H1 (cell line): Measurements from ENCODE around the gene DIP2C. TPM values are rescaled to one million over a fixed set of nuclear protein-coding genes. Genes with fewer than 3 reads are reported as not detected.

ENCODE experiments used
- CTCF ChIA-PET: fragments of 300-600 bp; sonication (Branson Sonifier 250); formaldehyde crosslinking; loops from one replicate; lab custom pipeline; 2021; ENCODE audit not compliant: partially characterized antibody; lab: Charles Lee
- POLR2A ChIA-PET: fragments of 300-600 bp; sonication (Branson Sonifier 250); formaldehyde crosslinking; loops from one replicate; lab custom pipeline; 2021; ENCODE audit warnings: inconsistent platforms; ENCODE audit not compliant: partially characterized antibody; lab: Charles Lee
- DNase-seq, 2 experiments: peaks; one replicate each; pipeline versions ENCODE4 v3.0.0 to v3.0.0-alpha.2; 2010 to 2022; ENCODE audit warnings: low spot score in 2 of 2, low read depth in 1 of 2, mixed read lengths in 1 of 2
- FAIRE-seq: peaks from 2 replicates; lab custom pipeline; 2011; peaks lifted over from hg19 to GRCh38; lab: Jason Lieb, UNC
- H2AFZ ChIP-seq: 2 replicates; pipeline ENCODE4 v1.8.1; 2012; ENCODE audit warnings: low read length, inconsistent platforms
- H2AK5ac ChIP-seq: 2 replicates; pipeline ENCODE4 v1.6.1; 2013; ENCODE audit warnings: low read depth, low read length
- H2BK120ac ChIP-seq: replicated peaks from 2 replicates; pipeline ENCODE3; 2013; ENCODE audit warnings: low read depth, low read length, inconsistent platforms
- H2BK12ac ChIP-seq: 2 replicates; pipeline ENCODE4 v1.6.1; 2013; ENCODE audit warnings: low read depth, low read length
- H2BK15ac ChIP-seq: 2 replicates; pipeline ENCODE4 v1.6.1; 2013; ENCODE audit warnings: low read length
- H2BK20ac ChIP-seq: 2 replicates; pipeline ENCODE4 v1.6.1; 2013; ENCODE audit warnings: low read length
- H2BK5ac ChIP-seq: 2 replicates; pipeline ENCODE4 v1.6.1; 2013; ENCODE audit warnings: low read depth, low read length
- H3K14ac ChIP-seq: 2 replicates; pipeline ENCODE4 v1.6.1; 2013; ENCODE audit warnings: inconsistent platforms; ENCODE audit not compliant: insufficient read length
- H3K18ac ChIP-seq: 2 replicates; pipeline ENCODE4 v1.6.1; 2013; ENCODE audit warnings: low read length; ENCODE audit errors: extremely low read depth
- H3K23ac ChIP-seq: 2 replicates; pipeline ENCODE4 v1.6.1; 2013; ENCODE audit warnings: inconsistent platforms; ENCODE audit not compliant: insufficient read length
- H3K23me2 ChIP-seq: 2 replicates; pipeline ENCODE4 v1.6.1; 2013; ENCODE audit warnings: low read depth, low read length
- H3K27ac ChIP-seq: 2 replicates; pipeline ENCODE4 v1.6.1; 2011; ENCODE audit warnings: low read depth, low read length, inconsistent platforms
- H3K27me3 ChIP-seq, 4 experiments: replicated peaks in 1 of 4; 1 replicate in 1 of 4; 2 replicates in 3 of 4; pipeline versions ENCODE4 v1.6.1 to v1.8.1; 2011 to 2013; ENCODE audit warnings: low read length in 3 of 4, mild to moderate bottlenecking in 3 of 4, inconsistent platforms in 2 of 4, mixed read lengths in 2 of 4, moderate library complexity in 1 of 4; ENCODE audit not compliant: control insufficient read depth in 3 of 4, insufficient read depth in 3 of 4; ENCODE audit errors: extremely low read depth in 1 of 4
- H3K36me3 ChIP-seq, 4 experiments: 2 replicates each; pipeline versions ENCODE4 v1.6.1 to v1.8.1; 2011 to 2013; ENCODE audit warnings: mild to moderate bottlenecking in 4 of 4, low read length in 3 of 4, moderate library complexity in 2 of 4, control low read depth in 1 of 4, inconsistent platforms in 1 of 4; ENCODE audit not compliant: insufficient read depth in 4 of 4, control insufficient read depth in 2 of 4
- H3K4ac ChIP-seq: replicated peaks from 2 replicates; pipeline ENCODE3; 2013; ENCODE audit warnings: low read length, low read depth, mixed read lengths, inconsistent platforms; ENCODE audit not compliant: insufficient read length
- H3K4me1 ChIP-seq, 4 experiments: replicated peaks in 1 of 4; 1 replicate in 1 of 4; 2 replicates in 3 of 4; pipeline versions ENCODE4 v1.6.1 to v1.8.1; 2011 to 2013; ENCODE audit warnings: low read length in 3 of 4, inconsistent platforms in 2 of 4, mixed read lengths in 1 of 4; ENCODE audit not compliant: insufficient read depth in 4 of 4, control insufficient read depth in 3 of 4
- H3K4me2 ChIP-seq, 2 experiments: 2 replicates each; pipeline versions ENCODE4 v1.6.1 to v1.8.1; 2011 to 2013; ENCODE audit warnings: low read depth in 2 of 2, low read length in 2 of 2, control low read depth in 1 of 2, inconsistent platforms in 1 of 2, mild to moderate bottlenecking in 1 of 2; ENCODE audit not compliant: insufficient read depth in 1 of 2
- H3K4me3 ChIP-seq, 4 experiments: fragments of 200-600, 300-600 bp in 1 of 4; sonication (generic), shearing (Covaris generic), sonication (Bioruptor Twin) in 1 of 4; 2 replicates each; pipeline versions ENCODE4 v1.5.1 to v1.8.1; 2011 to 2016; ENCODE audit warnings: low read length in 4 of 4, low read depth in 3 of 4, control low read depth in 2 of 4, inconsistent platforms in 2 of 4, mild to moderate bottlenecking in 2 of 4, mixed read lengths in 1 of 4, moderate library complexity in 1 of 4; ENCODE audit not compliant: insufficient read depth in 2 of 4; ENCODE audit errors: extremely low read depth in 1 of 4
- H3K56ac ChIP-seq: replicated peaks from 2 replicates; pipeline ENCODE3; 2013; ENCODE audit warnings: low read depth, mild to moderate bottlenecking, mixed read lengths, low read length, inconsistent platforms; ENCODE audit not compliant: insufficient read length
- H3K79me1 ChIP-seq: 2 replicates; pipeline ENCODE4 v1.6.1; 2013; ENCODE audit warnings: low read depth, low read length, control low read depth
- H3K79me2 ChIP-seq, 2 experiments: 2 replicates each; pipeline versions ENCODE4 v1.6.1 to v1.8.1; 2012 to 2013; ENCODE audit warnings: low read length in 2 of 2, mild to moderate bottlenecking in 2 of 2, inconsistent platforms in 1 of 2; ENCODE audit not compliant: insufficient read depth in 2 of 2, control insufficient read depth in 1 of 2
- H3K9ac ChIP-seq, 4 experiments: replicated peaks in 1 of 4; 1 replicate in 1 of 4; 2 replicates in 3 of 4; pipeline versions ENCODE4 v1.6.1 to v1.8.1; 2011 to 2013; ENCODE audit warnings: low read depth in 3 of 4, low read length in 3 of 4, control low read depth in 2 of 4, mild to moderate bottlenecking in 2 of 4, moderate library complexity in 2 of 4, inconsistent platforms in 1 of 4; ENCODE audit errors: extremely low read depth in 1 of 4
- H3K9me3 ChIP-seq, 2 experiments: 2 replicates each; pipeline versions ENCODE4 v1.6.1 to v1.8.1; 2012 to 2013; ENCODE audit warnings: mild to moderate bottlenecking in 2 of 2, moderate library complexity in 2 of 2, control low read depth in 1 of 2, inconsistent platforms in 1 of 2, low read depth in 1 of 2, low read length in 1 of 2, mixed read lengths in 1 of 2; ENCODE audit not compliant: insufficient read depth in 2 of 2
- H4K20me1 ChIP-seq, 2 experiments: replicated peaks in 1 of 2; 2 replicates each; pipeline versions ENCODE3 to v1.8.1; 2011 to 2013; ENCODE audit warnings: inconsistent platforms in 2 of 2, low read length in 2 of 2, mild to moderate bottlenecking in 1 of 2; ENCODE audit not compliant: insufficient read depth in 2 of 2, control insufficient read depth in 1 of 2
- H4K5ac ChIP-seq: 2 replicates; pipeline ENCODE4 v1.6.1; 2013; ENCODE audit warnings: low read length, low read depth, mixed read lengths, inconsistent platforms; ENCODE audit not compliant: insufficient read length
- H4K8ac ChIP-seq: 2 replicates; pipeline ENCODE4 v1.8.0; 2013; ENCODE audit warnings: mild to moderate bottlenecking, moderate library complexity, low read length, inconsistent platforms; ENCODE audit not compliant: insufficient read depth; ENCODE audit errors: extremely low read depth
- H4K91ac ChIP-seq: replicated peaks from 2 replicates; pipeline ENCODE3; 2013; ENCODE audit warnings: low read length, mixed read lengths, inconsistent platforms; ENCODE audit not compliant: insufficient read length
- ATF3 ChIP-seq: IDR thresholded peaks from 2 replicates; pipeline ENCODE4 v1.6.1; 2011; ENCODE audit warnings: low read depth, mild to moderate bottlenecking, low read length; ENCODE audit not compliant: insufficient read depth
- BCL11A ChIP-seq, 2 experiments: IDR thresholded peaks; one replicate each; pipeline ENCODE4 v1.6.1; 2011; ENCODE audit warnings: low read depth in 2 of 2, low read length in 2 of 2, mild to moderate bottlenecking in 2 of 2
- CHD1 ChIP-seq: IDR thresholded peaks from 2 replicates; pipeline ENCODE4 v1.6.1; 2012; ENCODE audit warnings: low read depth, low read length, improper control_type of control experiment
- EZH2 ChIP-seq: fragments of 200-600 bp; sonication (generic); IDR thresholded peaks from 2 replicates; pipeline ENCODE4 v1.7.1; 2012; ENCODE audit warnings: low read depth, mild to moderate bottlenecking, moderate library complexity, low read length, inconsistent platforms; ENCODE audit not compliant: severe bottlenecking
- GTF2F1 ChIP-seq: IDR thresholded peaks from 2 replicates; pipeline ENCODE4 v1.6.1; 2012; ENCODE audit warnings: low read depth, low read length, improper control_type of control experiment, borderline replicate concordance
- HDAC2 ChIP-seq, 2 experiments: fragments of 300-600 bp in 1 of 2; sonication (generic) in 1 of 2; IDR thresholded peaks; 2 replicates each; pipeline ENCODE4 v1.6.1; 2011 to 2012; ENCODE audit warnings: low read depth in 2 of 2, low read length in 2 of 2, mild to moderate bottlenecking in 2 of 2, moderate library complexity in 2 of 2, borderline replicate concordance in 1 of 2, inconsistent platforms in 1 of 2
- HDAC6 ChIP-seq: IDR thresholded peaks from one replicate; pipeline ENCODE4 v1.7.1; 2012; ENCODE audit warnings: low read depth, mild to moderate bottlenecking, inconsistent platforms, low read length, moderate library complexity
- JUN ChIP-seq: IDR thresholded peaks from 2 replicates; pipeline ENCODE4 v1.6.1; 2011; ENCODE audit warnings: low read depth, mild to moderate bottlenecking, improper control_type of control experiment, low read length
- KDM4A ChIP-seq: IDR thresholded peaks from one replicate; pipeline ENCODE4 v1.7.1; 2012; ENCODE audit warnings: low read depth, mild to moderate bottlenecking, moderate library complexity, low read length, inconsistent platforms; ENCODE audit not compliant: severe bottlenecking
- MAFK ChIP-seq: IDR thresholded peaks from 2 replicates; pipeline ENCODE4 v1.6.1; 2012; ENCODE audit warnings: low read depth, mild to moderate bottlenecking, improper control_type of control experiment, low read length
- NANOG ChIP-seq: IDR thresholded peaks from 2 replicates; pipeline ENCODE4 v1.6.1; 2011; ENCODE audit warnings: low read length, low read depth, mild to moderate bottlenecking, inconsistent platforms; ENCODE audit not compliant: insufficient read depth, poor library complexity, severe bottlenecking
- RBBP5 ChIP-seq: IDR thresholded peaks from 2 replicates; pipeline ENCODE4 v1.7.1; 2012; ENCODE audit warnings: low read depth, mild to moderate bottlenecking, inconsistent platforms, low read length, moderate library complexity, borderline replicate concordance
- TCF12 ChIP-seq: IDR thresholded peaks from 2 replicates; pipeline ENCODE4 v1.6.1; 2011; ENCODE audit warnings: low read depth, mild to moderate bottlenecking, low read length
- WGBS, 2 experiments: shearing (Covaris generic) in 1 of 2; methylation state at CpG; one replicate each; pipeline versions ENCODE4 v1.1.6 to v1.1.7; 2013 to 2015; ENCODE audit warnings: low lambda C conversion rate in 2 of 2, mixed read lengths in 2 of 2, inconsistent platforms in 1 of 2, low coverage in 1 of 2, missing lambda C conversion rate in 1 of 2; ENCODE audit not compliant: insufficient replicate concordance in 2 of 2, insufficient coverage in 1 of 2, insufficient read length in 1 of 2; ENCODE audit errors: extremely low coverage in 1 of 2, missing lambda C conversion rate in 1 of 2; 5-methylcytosine and 5-hydroxymethylcytosine counted together
- polyA plus RNA-seq, 7 experiments: library from polyadenylated mRNA; depleted of rRNA in 3 of 7; stranded (reverse) in 5 of 7; unstranded in 2 of 7; fragments of >200 nt in 5 of 7; fragments of 200-250 nt in 2 of 7; gene quantifications; 1 replicate in 5 of 7; 2 replicates in 1 of 7; 4 replicates in 1 of 7; pipeline versions ENCODE4 v1.2.1 to v1.2.3, GENCODE V29; 2011 to 2013; ENCODE audit warnings: missing spikeins in 2 of 7, mixed read lengths in 2 of 7
- total RNA-seq: library from RNA; stranded (reverse); fragmentation: NEBNext Ultra II Directional; extraction: Animal tissue kit (Norgen Biotek cat#: 25700); gene quantifications from 2 replicates; pipeline ENCODE4 v1.2.1, GENCODE V29; 2021

DIP2C gene
- total and polyA plus RNA-seq, 2 of the 8 experiments (the other 6 are each of a cell fraction or from before 2014, with no cell fraction given) = 3.8 to 9.3 TPM

- Histone ChIP-seq H2BK12ac (no peak overlapping the region), H3K4ac (no peak overlapping the region), H2AFZ (no peak overlapping the region), H3K36me3 (no peaks in the 10 kb centered on the region), H3K23me2 (no peaks in the 10 kb centered on the region; the same call in 1 of the 2 replicates), H3K4me1 (peaks cover 2 to 14% (median 4%) of the 10 kb centered on the region in 4 experiments; a peak in 5 of 7 replicates), H3K18ac (no peak overlapping the region), H4K20me1 (peaks cover 0 to 8% of the 10 kb centered on the region in 2 experiments), H3K27me3 (no peaks in the 10 kb centered on the region; a peak in 2 of 7 replicates), H3K9ac (no peak overlapping the region), H2BK15ac (no peak overlapping the region), H4K5ac (no peak overlapping the region), H3K23ac (no peak overlapping the region), H3K56ac (no peak overlapping the region), H2BK20ac (no peak overlapping the region), H3K4me2 (no peak overlapping the region), H3K27ac (no peak overlapping the region), H3K14ac (no peak overlapping the region), H4K91ac (no peak overlapping the region), H3K9me3 (no peaks in the 10 kb centered on the region), H3K79me2 (no peaks in the 10 kb centered on the region), H3K79me1 (no peaks in the 10 kb centered on the region), H2BK120ac (no peak overlapping the region), H2BK5ac (no peak overlapping the region), H2AK5ac (no peak overlapping the region), H4K8ac (no peak overlapping the region), H3K4me3 (no peak overlapping the region)
- peak in 1 of 2 experiments; percentile 22 for DNase-seq
- 86% methylated on average over 10 of the region's 10 CpGs; no CpG with 5 or more reads in 1 of the 2 experiments for WGBS, 2 experiments
- CTCF ChIA-PET = interaction anchor here (1.0 kb wide), 1 partner anchor 38 kb away, joined by 3 read pairs; no protein-coding TSS in a partner anchor
- POLR2A ChIA-PET = interaction anchor here (0.6 kb wide), 2 partner anchors 195 to 243 kb away, joined by 3 read pairs; no protein-coding TSS in a partner anchor
- FAIRE-seq = no peak
- TF ChIP-seq EZH2 (no peak), CHD1 (no peak), ATF3 (no peak), JUN (no peak), MAFK (no peak), HDAC6 (no peak), BCL11A (IDR thresholded peaks at IDR 0.05; ENCODE audit: low read depth in 2 of 2, low read length in 2 of 2) (no peak), GTF2F1 (no peak), TCF12 (no peak), KDM4A (no peak), NANOG (no peak), HDAC2 (IDR thresholded peaks at IDR 0.05; ENCODE audit: borderline replicate concordance in 1 of 2, low read depth in 2 of 2, low read length in 2 of 2) (no peak), RBBP5 (no peak)
Measured at GRCh38 chr10:482848-483247, 206.6 kb downstream of the DIP2C start.
